HG02943 (cell line): ENCODE data around the gene ATP6V1C2.
"Not testable (repeated sequence)": the region's sequence is repeated elsewhere in the genome, so short reads cannot be mapped to it uniquely, and the experiment has no call there.

Source experiments
- ATAC-seq: cut with Tn5 transposase; IDR thresholded peaks from one replicate; pipeline ENCODE4 v1.9.1; 2021; ENCODE audit warnings: mild to moderate bottlenecking, low read depth, moderate library complexity; ENCODE audit not compliant: unreplicated experiment

ATP6V1C2 gene

DNA sequence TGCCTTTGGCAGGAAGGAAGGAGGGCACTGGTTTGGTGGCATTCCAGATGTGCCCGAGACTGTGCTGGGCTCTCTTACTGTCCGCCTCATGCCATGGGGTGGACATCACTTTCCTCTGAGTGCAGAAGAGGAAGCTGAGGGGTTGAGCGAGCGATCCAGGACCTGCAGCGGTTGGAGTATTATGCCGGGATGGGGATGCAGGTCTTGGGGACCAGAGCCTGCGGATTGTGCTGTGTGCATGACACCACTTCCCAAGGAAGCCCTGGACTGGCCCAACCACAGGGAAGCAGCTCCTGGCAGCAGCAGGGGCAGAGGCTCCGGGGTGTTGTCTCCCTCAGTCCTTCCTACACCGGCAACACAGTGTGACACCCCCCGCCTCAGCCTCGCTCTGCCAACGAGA, 44.5 kb downstream of the ATP6V1C2 start:
- ATAC-seq = no peak

DNA sequence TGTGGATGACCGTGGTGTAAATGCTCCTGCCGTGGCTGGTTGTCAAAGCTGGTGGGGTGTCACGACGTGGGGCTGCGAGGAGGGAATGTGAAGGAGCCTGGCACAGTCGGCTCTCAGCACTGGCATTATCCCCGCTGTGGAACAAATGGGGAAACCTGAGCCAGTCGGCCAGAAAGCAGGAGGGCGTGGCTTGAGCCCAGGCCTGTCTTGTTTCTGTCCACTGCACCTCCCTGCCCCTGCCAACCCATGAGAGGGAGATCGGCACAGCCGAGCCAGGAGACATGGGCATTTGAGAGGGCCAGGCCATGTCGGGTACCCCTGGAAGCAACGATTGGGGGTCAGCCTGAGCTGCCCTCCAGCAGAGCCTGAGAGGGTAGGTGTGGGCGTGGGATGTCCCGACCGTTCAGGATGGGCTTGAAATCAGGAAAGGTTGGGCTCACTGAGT, 46.7 kb downstream of the ATP6V1C2 start:
- no peak for ATAC-seq

DNA sequence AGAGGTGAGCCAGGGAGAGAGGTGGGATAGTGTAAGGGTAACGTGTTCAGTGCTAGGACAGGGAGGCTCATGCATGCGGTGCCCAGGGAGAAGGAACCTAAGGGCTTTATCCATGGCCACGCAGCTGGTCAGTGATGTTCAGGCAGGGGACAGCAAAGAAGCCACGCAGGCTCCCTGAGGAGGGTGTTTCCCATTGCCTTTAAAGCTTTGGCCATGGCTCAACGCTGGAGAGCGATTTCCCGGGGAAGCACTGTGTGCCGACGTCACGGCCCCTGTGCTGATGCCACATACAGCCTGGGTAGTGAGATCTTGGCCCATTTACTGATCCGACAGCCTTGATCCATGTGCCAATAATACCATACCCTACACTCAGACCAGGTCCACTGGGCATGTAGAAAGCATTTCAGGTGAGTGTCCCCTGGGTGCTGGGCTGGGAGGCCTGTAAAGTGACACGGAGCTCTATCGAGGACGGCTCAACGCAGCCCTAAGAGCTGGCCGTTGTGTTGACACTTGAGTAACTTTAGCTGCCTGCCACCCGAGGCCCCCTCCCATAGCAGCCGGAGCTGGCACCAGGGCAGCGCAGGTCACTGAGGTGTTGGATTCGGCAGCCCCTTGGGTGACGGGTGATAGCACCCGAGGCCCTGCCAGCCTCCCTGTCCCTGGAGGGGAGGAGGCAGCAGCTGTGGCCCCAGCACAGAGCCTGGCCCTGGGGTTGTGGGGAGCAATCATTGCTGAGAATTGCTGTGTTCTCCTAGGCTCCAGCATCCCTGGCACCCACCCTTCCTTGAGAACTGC, 49.7 kb downstream of the ATP6V1C2 start:
- ATAC-seq = no peak

DNA sequence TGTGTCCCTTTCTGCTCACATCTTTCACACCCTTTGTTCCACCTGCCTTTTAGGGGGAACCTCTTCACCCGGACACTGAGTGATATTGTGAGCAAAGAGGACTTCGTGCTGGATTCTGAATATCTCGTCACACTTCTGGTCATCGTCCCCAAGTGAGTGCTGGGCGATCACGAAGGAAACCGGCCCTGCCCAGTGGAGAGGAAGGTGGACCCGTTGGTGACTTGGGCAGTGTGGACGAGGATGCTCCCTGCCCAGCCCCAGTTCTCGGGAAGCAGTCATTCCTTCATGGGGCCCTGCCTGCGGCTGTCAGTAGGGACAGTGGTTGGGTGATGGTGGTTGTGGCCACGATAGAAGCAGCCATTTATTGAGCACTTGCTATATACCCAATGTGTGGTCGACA, 50.4 kb downstream of the ATP6V1C2 start:
- no peak for ATAC-seq

DNA sequence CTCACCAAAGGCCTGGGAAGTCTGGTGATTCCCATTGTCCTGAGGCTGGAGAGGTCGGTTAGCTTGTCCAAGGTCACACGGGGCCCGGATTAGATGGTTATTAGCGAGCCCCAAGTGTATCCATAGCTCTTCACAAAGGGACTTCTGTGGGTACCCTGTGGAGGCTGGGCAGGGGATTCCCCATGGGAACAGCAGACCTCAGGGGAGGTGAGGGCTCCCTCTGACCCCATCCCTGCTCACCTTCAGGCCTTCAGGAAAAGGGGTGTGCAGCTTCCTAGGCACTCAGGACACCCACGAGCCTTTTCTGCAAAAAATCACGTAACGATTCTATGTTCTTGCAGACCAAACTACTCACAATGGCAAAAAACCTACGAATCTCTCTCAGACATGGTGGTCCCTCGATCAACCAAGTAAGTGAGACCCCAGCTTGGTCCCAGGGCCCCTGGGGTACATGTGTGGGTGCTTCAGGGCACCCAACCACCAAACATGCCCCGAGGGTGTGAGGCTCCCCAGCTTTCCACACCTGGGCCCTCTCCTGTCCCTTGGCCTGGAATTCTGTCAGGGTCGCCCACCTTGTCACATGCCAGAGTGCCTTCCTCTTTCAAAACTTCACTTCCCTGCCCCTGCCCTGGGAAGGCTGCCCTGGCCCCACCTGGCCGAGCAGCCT, 50.9 kb downstream of the ATP6V1C2 start:
- no peak for ATAC-seq

DNA sequence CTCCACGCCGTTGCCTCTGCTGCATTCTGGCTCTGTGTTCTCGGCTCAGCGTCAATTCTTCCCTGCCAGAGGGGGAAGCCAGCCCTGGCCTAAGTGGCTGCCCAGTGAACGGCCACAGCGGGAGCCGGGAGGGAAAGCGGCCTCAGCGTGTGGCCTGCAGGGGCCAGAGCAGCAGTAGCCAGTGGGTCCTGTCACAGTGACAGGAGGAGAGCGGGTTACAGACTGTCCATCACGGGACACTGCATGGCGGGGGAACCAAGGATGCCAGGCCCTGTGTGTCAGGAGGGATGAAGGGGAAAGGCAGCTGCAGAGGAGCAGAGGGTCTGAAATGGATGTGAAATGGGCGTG, 51.4 kb downstream of the ATP6V1C2 start:
- no peak for ATAC-seq

DNA sequence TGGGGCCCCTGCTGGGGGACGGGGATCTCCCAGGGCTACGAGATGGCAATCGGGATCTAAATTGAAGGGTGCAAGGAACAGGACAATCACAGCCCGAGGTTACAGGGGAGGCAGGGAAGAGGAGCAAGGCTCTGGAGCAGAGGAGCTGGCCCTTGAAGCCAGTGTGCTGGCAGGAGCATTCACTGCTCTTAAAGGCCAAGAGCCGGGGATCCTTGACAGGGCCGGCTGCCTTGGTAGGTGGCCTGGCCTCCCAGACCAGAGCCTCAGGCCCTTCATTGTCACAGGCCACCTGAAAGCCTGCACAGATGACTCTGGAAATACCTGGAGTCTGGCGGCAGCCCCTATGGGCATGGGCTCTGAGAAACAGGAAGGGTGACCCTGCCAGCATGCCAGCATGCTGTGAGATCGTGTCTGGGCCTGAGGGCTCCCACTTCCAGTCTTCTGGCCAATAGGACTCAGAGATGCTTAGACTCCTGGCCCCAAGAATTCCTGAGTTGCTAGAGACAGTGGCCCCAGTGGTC, 52.5 kb downstream of the ATP6V1C2 start:
- no peak for ATAC-seq

DNA sequence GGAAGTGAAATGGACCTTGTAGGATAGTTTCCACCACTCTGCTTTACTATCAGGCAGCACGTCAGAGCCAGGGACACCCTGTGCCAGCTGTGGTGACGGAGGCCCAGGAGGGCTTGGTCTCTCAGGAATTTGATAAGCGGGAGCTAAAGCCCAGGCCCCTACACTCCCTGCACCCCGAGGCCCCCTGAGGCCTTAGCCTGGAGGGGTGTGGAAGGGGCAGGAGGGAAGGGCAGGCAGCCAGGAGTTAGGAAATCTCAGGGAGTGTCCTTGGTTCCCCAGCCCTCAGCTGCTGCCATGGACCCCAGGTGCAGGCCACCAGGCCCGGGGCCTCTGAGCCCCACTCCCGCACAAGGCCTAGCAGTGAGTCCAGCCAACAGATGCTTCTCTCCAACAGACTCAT, 53.0 kb downstream of the ATP6V1C2 start:
- ATAC-seq = no peak

DNA sequence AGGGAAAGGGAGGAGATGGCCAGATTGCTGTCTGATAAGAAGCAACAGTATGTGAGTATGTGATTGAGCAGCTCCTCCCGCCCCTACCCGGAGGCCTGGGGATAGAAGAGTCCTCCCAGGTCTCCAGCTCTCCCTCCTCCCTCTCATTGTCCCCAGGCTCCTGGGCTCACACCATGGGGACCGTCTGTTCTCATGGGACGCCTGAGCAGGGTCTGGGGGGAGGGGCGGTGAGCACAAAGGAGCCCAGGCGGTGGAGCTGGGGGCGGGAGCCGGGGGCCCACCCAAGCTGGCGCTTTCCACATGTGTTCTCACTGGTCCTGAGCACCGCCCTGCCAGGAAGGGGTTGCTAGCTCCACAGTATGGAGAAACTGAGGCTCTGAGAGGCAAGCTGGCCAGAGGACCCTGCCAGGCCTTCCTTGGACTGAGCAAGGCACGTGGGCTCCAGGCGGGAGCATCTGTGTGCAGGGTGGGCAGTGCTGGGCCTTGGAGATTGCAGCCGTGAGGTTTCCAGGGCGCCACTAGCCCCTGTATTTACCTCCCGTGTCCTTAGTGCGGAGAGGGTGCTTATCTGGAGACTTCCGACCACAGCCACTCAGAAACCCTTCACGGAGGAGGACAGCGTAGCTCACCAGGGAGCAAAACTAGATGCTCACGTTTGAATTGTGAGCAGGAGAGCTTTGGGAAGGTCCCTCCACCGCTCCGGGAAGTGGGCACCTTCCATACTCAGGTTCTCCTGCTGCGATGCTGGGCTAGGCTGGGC, 53.8 kb downstream of the ATP6V1C2 start:
- no peak for ATAC-seq

DNA sequence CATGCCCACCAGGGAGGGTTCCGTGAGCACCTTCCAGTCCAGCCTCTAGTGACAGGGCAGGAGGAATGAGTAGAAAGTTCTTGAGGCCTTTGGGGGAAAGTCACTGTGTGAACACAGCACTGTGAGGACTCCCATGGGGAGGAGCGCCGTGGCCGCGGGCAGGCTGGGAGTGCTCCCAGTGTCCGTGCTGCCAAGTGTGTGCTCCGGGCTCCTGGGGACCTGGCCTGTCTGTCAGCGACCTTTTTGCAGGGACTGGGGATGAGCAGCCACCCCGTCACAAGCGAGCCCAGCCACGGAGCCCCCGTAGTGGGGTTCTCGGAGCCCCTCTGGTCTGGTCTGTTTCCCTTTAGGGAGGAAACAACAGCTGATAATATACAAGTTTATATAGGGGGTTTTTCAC, 54.4 kb downstream of the ATP6V1C2 start:
- no peak for ATAC-seq

DNA sequence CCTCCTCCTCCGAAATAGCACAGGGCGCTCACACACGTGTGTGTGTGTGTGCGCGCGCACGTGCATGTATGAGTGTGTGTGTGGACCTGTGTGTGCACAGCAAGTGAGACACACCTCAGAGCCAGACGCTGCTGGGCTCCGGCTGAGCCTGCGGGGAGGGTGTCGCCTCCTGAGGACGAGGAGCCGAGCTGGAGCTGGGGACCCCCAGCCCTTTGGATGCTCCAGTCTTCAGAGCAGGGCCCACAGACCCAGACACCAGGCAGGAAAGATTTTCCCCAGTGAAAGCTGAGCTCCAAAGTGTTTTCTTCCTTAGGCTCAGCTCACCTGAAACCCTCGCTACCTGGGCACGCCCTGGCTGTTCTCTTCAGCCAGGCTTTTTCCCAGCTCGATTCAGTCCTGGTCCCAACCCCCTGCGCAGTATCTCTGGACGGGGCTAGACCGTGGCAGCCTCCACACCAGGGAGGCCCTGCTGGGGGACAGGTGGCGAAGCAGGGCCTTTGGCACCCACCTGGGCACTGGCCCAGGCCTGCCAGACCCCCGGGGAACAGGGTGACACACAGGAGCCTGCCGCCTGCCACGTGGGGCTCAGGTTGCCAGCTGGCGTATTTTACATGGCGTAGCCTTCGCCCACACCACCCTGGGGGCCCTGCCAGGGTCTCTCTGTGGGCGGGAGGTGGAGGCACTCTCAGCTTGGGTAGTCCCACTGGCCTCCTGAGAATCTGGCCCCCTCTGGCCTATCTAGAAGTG, 55.0 kb downstream of the ATP6V1C2 start:
- ATAC-seq = no peak

DNA sequence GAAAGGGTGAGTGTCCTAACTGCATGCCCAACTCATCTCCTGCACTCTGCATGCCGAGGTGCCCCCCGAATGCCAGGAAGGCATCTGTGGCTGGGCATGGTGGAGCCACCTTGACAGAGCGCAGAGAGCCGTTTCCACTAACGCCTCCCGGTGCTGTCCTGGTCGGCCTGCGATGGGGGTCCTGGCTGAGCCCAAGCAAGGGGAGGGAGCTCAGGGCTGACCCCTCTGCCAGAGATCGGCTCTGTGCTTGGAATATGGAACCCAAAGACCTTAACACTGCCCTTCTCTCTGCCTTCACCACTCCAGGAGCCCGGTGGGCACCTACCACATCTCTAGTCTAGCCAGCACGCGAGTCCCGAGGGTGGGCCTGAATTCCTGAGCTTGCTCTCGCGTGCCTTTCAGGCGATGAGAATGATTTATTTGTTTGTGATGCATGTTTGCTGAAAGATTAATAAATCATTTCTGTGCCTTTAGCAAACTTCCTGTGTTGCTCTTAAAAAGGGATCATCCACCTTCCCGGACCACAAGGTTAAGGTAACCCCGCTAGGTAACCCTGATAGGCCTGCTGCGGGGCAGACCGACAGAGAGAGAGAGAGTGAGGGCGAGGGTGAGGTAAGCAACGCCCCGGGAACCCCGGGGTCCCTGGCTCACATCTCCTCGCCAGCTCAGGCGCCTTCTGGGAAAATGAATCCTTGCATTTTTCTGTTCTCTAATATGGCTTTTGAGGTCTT, 55.8 kb downstream of the ATP6V1C2 start:
- no peak for ATAC-seq

DNA sequence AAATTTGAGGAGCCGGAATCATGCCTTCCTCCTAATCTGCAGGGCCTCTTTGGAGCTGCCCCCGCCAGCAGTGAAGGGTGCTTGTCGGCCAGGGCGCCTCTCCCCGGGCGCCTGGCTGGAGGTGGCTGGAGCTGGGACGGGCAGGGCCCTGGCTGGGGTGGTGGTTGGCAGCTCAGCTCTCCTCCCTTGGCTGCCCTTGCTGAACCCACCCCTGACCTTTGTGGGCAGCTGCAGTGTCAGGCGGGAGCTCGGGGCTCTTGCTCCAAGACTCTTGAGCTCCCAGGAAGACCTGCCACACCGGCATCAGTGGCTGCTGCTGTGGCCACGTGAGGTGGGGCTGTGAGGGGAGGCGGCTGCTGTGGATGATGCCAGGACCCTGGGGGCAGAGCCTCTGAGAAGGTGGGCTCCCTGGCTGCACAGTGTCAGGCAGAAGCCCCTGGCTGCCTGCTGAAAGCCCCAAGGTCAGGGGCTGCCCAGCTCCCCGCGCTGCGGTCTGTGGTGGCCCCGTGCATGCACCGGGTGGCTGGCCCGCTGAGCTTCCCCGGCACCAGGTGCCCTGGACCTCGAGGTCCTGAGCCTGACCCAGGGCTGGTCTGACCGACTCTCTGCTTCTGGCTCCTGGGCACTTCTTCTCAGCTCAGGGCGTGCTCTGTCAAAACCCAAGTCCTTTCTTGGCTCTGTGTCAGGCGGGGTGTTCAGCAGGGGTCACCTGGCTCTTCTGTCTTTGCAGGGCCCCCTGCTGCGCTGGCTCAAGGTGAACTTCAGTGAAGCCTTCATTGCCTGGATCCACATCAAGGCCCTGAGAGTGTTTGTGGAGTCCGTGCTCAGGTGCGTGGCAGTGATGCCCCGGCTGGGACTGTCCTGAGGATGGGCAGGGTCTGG, 56.7 kb downstream of the ATP6V1C2 start:
- no peak for ATAC-seq

DNA sequence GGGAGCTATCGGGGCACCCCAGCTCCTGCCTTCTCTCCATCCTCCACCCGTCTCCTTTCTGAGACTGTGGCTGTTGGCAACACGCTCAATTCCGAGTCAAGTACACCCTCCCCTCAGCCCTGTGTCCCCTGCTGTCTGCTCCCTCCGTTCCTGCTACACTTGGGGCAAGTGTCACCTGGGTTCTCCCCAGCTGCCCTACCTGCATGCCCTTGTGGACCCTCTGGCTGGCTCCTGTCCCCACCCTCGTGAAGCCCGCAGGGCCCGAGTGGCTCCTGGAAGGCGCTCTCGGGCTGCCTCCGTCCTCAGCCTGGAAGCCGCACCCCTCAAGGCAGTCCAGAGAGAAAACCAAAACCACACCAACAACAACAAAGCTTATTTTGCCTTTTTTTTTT, 57.3 kb downstream of the ATP6V1C2 start:
- ATAC-seq = no peak

DNA sequence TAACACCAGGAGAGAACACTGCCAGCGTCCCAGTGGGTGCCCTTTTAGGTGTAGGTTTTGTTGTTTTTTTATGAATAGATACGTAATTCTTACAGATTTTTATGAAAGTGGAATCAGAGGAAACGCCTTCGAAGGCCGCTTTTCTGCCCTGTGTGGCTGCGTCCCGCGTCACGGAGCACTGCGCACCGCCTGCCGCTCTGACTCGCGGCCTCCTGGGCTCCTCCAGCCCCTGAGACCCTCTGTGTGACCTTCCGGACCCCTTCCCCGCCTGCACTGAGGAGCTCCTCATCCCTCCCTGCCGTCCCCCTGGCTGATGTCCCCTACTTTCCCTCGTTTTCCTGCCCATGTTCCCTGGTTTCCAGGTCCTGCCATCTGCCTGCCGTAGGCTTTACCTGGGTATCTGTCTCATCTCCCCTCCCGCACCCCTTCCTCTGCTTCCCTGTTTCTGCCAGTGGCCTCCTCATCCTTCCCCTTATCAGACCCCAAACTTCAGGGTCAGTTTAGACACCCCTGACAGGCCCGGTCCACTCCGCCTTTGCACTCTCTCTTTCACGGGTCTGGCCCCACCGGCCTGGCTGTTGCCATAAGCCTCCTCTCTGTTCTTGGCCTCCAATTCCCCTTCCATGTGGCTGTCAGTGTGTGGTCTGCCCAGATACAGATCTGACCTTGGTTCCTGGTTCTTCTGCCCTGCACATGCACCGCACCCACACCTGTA, 58.5 kb downstream of the ATP6V1C2 start:
- no peak for ATAC-seq

DNA sequence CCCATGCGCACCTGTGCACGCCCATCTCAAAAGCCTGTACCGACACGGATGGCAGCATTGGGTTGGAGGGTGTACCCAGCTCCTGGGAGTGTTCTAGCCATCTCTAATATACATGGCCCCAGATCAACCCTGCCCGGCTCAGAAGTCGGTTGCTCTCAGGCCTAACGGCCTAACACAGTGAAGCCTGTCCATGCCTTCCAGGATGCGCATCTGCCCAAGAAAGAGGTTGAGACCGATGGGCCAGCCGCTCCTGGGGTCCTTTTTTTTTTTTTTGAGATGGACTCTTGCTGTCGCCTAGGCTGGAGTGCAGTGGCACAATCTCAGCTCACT, 59.0 kb downstream of the ATP6V1C2 start:
- no peak for ATAC-seq

DNA sequence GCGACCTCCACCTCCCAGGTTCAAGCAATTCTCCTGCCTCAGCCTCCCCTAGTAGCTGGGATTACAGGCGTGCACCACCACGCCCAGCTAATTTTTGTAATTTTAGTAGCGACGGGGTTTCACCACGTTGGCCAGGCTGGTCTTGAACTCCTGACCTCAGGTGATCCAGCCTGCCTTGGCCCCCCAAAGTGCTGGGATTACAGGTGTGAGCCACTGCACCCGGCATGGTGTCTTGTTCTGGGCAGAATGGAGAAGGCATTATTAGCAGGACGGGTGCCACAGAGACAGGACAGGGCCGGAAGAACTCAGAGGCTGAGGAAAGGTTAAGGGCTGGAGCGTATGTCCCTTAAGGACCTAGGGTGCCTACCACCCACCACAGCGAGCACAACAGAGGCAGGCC, 59.4 kb downstream of the ATP6V1C2 start:
- not testable (repeated sequence) for ATAC-seq

DNA sequence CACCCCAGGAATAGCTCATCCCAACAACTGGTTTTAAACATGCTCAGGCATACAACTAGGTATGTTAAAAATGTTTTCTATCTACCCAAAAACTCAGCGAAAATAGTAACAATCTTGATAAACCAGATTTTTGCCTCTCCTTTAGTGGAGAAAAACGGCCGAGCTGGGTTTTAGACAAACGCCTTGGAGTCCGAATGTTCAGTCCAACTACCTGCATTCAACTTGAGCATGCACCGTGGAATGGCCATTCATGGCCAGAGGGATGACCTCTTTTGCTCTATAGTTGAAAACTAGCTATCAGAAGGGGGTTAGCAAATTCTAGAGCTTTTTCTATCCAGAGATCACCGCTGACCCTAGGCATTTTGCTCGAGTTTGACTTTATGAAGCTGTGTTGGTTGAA, 60.3 kb downstream of the ATP6V1C2 start:
- ATAC-seq = no peak

DNA sequence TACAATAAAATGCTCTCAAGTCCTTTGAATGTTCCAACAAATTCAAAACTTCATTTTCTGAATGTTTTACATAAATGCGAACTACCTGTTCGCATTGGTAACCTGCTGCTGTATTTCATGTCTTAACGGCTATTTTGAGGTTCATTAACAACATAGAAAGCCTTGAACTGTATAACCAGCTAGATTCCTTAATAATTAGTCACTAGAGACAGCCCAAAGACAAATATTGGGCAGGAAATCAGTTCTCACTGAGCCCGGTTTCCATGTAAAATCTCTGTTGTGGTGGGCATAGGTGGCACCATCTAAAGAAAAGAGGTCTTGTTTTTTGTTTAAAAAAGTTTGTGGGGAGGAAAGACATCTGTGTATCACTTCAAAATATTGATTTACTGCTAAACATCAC, 62.0 kb downstream of the ATP6V1C2 start:
- ATAC-seq = no peak
